Measurements from ENCODE around the gene TRAM2. TPM values are rescaled to one million over a fixed set of nuclear protein-coding genes. Genes with fewer than 3 reads are reported as not detected.

TRAM2 gene
- total and polyA plus RNA-seq, 9 of the 15 experiments (the other 6 are each of a cell fraction or from before 2014, with no cell fraction given), result 2.6 to 13.3 (median 8.9) TPM

GRCh38 chr6:52503851-52504781 is 72.7 kb downstream of the TRAM2 start (continued):
- TF ChIP-seq ID3 (CRISPR knock-in tag; IDR thresholded peaks at IDR 0.05) (no peak), ID3 (tag; IDR thresholded peaks at IDR 0.05) (0 out of 2 replicates have a peak, but pooled peaks have one; percentile 21), ZNF311 (CRISPR knock-in tag; IDR thresholded peaks at IDR 0.05) (no peak), FOXP4 (CRISPR knock-in tag; IDR thresholded peaks at IDR 0.05; ENCODE audit: borderline replicate concordance) (no peak; the same call in 1 of the 2 replicates), VEZF1 (CRISPR knock-in tag; IDR thresholded peaks at IDR 0.05) (peak; percentile 60; the same call in 1 of the 2 replicates), RBM22 (IDR thresholded peaks at IDR 0.05; ENCODE audit: low read depth, low read length, poor library complexity, severe bottlenecking) (peak; percentile 27), HES1 (IDR thresholded peaks at IDR 0.05; ENCODE audit: low read depth) (0 out of 2 replicates have a peak, but pooled peaks have one; percentile 43), MTA3 (IDR thresholded peaks at IDR 0.05; ENCODE audit: borderline replicate concordance) (peak; percentile 81; the same call in 1 of the 2 replicates), JUN (IDR thresholded peaks at IDR 0.05; ENCODE audit: borderline replicate concordance, low read depth, low read length) (peak; percentile 87; the same call in 1 of the 2 replicates), JUN (CRISPR knock-in tag; IDR thresholded peaks at IDR 0.05; ENCODE audit: borderline replicate concordance) (no peak), PCBP1 (IDR thresholded peaks at IDR 0.05; ENCODE audit: low read depth, low read length, poor library complexity, severe bottlenecking) (no peak), ARID4B (CRISPR knock-in tag; IDR thresholded peaks at IDR 0.05) (no peak)
